ENCODE results near the gene RDH5. TPM values are rescaled to one million over a fixed set of nuclear protein-coding genes. Genes with fewer than 3 reads are reported as not detected.

The RDH5 gene
- total RNA-seq, 1 experiment from 2014 or later, result 6.0 TPM

- no peaks in the 10 kb centered on the region for H3K27me3 Mint-ChIP-seq (ENCODE audit: insufficient read depth, unreplicated experiment)
- TF ChIP-seq CTCF (IDR thresholded peaks at IDR 0.05; ENCODE audit: insufficient read depth in 1 of 2, low read depth in 1 of 2, low read length in 1 of 2, severe bottlenecking in 1 of 2, unreplicated experiment in 1 of 2), result no peak
- ChIA-PET POLR2A (no interaction called here), CTCF (interaction anchor here (2.5 kb wide), 1 partner anchor 13 kb away, joined by 10 read pairs; a partner anchor contains a TSS)
- no peaks in the 10 kb centered on the region for H3K36me3 Mint-ChIP-seq (ENCODE audit: insufficient read depth, unreplicated experiment)
- peaks cover 3% of the 10 kb centered on the region for H3K4me1 Mint-ChIP-seq (ENCODE audit: low read depth, unreplicated experiment)
- H3K27ac Mint-ChIP-seq (ENCODE audit: unreplicated experiment), result no peak overlapping the region
- no TSS peak for BruUV-seq (replicated peaks)
- no peak overlapping the region for H3K4me3 Mint-ChIP-seq (ENCODE audit: unreplicated experiment)
- H3K9me3 Mint-ChIP-seq (ENCODE audit: unreplicated experiment), result no peaks in the 10 kb centered on the region
- no peaks in the 10 kb centered on the region for H3K4me1 ChIP-seq
- no peaks in the 10 kb centered on the region; the same call in 1 of the 2 replicates for H3K36me3 ChIP-seq (ENCODE audit: control insufficient read depth, insufficient read depth, low read length)
- no peaks in the 10 kb centered on the region for H3K9me3 ChIP-seq
- intact Hi-C loops (cut with micrococcal nuclease; ENCODE audit: unreplicated experiment), result no loop called here
- no peak for DNase-seq
- H3K4me3 ChIP-seq (ENCODE audit: low read depth, low read length), result no peak overlapping the region
- H3K27me3 ChIP-seq (replicated peaks; ENCODE audit: control insufficient read depth, insufficient read depth, low read length), result no peaks in the 10 kb centered on the region
Measured at GRCh38 chr12:55694651-55695050, 25.5 kb upstream of the RDH5 start.

- no peaks in the 10 kb centered on the region for H3K9me3 Mint-ChIP-seq (ENCODE audit: unreplicated experiment)
- no TSS peak for BruUV-seq (replicated peaks)
- no peaks in the 10 kb centered on the region for H3K4me1 ChIP-seq
- DNase-seq, result no peak
- H3K4me3 Mint-ChIP-seq (ENCODE audit: unreplicated experiment), result no peak overlapping the region
- H3K27me3 ChIP-seq (replicated peaks; ENCODE audit: control insufficient read depth, insufficient read depth, low read length), result no peaks in the 10 kb centered on the region
- POLR2A ChIA-PET, result no interaction called here
- H3K36me3 Mint-ChIP-seq (ENCODE audit: insufficient read depth, unreplicated experiment), result no peaks in the 10 kb centered on the region
- H3K9me3 ChIP-seq, result no peaks in the 10 kb centered on the region
- peaks cover 10% of the 10 kb centered on the region for H3K4me1 Mint-ChIP-seq (ENCODE audit: low read depth, unreplicated experiment)
- intact Hi-C loops (cut with micrococcal nuclease; ENCODE audit: unreplicated experiment), result no loop called here
- no peak overlapping the region for H3K27ac Mint-ChIP-seq (ENCODE audit: unreplicated experiment)
- TF ChIP-seq CTCF (IDR thresholded peaks at IDR 0.05; ENCODE audit: insufficient read depth in 1 of 2, low read depth in 1 of 2, low read length in 1 of 2, severe bottlenecking in 1 of 2, unreplicated experiment in 1 of 2), result no peak
- H3K4me3 ChIP-seq (ENCODE audit: low read depth, low read length), result no peak overlapping the region
- H3K36me3 ChIP-seq (ENCODE audit: control insufficient read depth, insufficient read depth, low read length), result no peaks in the 10 kb centered on the region; the same call in 1 of the 2 replicates
- CTCF ChIA-PET, result interaction anchor here (1.7 to 2.5 kb wide), 2 partner anchors 11 to 14 kb away, joined by 4 to 10 read pairs; a partner anchor contains a TSS
- H3K27me3 Mint-ChIP-seq (ENCODE audit: insufficient read depth, unreplicated experiment), result no peaks in the 10 kb centered on the region
Measured at GRCh38 chr12:55695349-55695748, 24.8 kb upstream of the RDH5 start.

GRCh38 chr12:55696141-55696540, 24.1 kb upstream of the RDH5 start:
- H3K36me3 ChIP-seq (ENCODE audit: control insufficient read depth, insufficient read depth, low read length), result no peaks in the 10 kb centered on the region; the same call in 1 of the 2 replicates

More at GRCh38 chr12:55696141-55696540, 24.1 kb upstream of the RDH5 start:
- no peak for DNase-seq
- Mint-ChIP-seq H3K36me3 (ENCODE audit: insufficient read depth, unreplicated experiment) (no peaks in the 10 kb centered on the region), H3K9me3 (ENCODE audit: unreplicated experiment) (no peaks in the 10 kb centered on the region), H3K27ac (ENCODE audit: unreplicated experiment) (no peak overlapping the region), H3K4me3 (ENCODE audit: unreplicated experiment) (no peak overlapping the region), H3K4me1 (ENCODE audit: low read depth, unreplicated experiment) (peaks cover 10% of the 10 kb centered on the region), H3K27me3 (ENCODE audit: insufficient read depth, unreplicated experiment) (no peaks in the 10 kb centered on the region)
- ChIA-PET POLR2A (no interaction called here), CTCF (interaction anchor here (1.7 to 2.5 kb wide), 2 partner anchors 10 to 15 kb away, joined by 4 to 10 read pairs; a partner anchor contains a TSS)
- Histone ChIP-seq H3K27me3 (replicated peaks; ENCODE audit: control insufficient read depth, insufficient read depth, low read length) (no peaks in the 10 kb centered on the region), H3K4me3 (ENCODE audit: low read depth, low read length) (no peak overlapping the region), H3K4me1 (no peaks in the 10 kb centered on the region), H3K9me3 (no peaks in the 10 kb centered on the region)
- no TSS peak for BruUV-seq (replicated peaks)
- intact Hi-C loops (cut with micrococcal nuclease; ENCODE audit: unreplicated experiment), result no loop called here
- no peak for TF ChIP-seq CTCF (IDR thresholded peaks at IDR 0.05; ENCODE audit: insufficient read depth in 1 of 2, low read depth in 1 of 2, low read length in 1 of 2, severe bottlenecking in 1 of 2, unreplicated experiment in 1 of 2)
